ENCODE data around the gene DYRK1A. TPM values are rescaled to one million over a fixed set of nuclear protein-coding genes. Genes with fewer than 3 reads are reported as not detected.

Gene DYRK1A
- polyA plus RNA-seq, 3 donors = 8.6 to 15.1 (median 13.2) TPM

DNA sequence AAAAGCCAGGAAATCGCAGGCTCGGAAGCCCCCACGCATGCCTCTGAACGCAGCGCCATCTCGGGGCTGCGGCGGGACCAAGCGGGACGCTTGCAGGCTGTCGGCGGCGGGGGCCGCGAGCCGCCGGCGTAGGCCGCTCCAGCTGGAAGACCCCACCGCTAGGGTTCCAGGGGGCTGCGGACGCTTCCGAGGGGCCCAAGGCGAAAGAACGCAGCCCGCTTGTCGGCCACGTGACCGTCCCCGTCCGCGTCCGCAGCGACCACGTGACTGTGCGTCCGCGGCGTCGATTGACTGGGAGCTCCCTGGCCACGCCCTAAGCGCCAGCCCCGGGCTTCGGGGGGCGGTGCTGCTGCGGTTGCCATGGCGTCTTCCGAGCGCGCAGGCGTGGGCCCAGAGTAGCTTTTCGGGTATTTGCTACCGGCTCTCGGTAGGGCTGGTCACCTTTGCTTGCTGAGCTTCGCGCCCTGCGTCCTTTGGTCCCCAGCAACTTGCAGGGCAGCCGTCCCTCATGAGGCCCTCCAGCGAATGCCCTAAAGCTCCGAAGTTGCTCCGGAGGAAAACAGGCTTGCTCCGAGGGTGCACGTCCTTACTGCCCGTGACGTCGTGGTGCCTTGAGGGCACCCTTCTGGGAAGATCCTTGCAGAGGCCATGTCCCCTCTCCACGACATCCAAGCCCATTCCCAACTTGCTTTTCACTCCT is 197.2 kb downstream of the DYRK1A start:
- H3K27ac ChIP-seq (ENCODE audit: low read depth, low read length) = peak overlapping the region; percentile 41
- 1% methylated on average over 67 of the region's 67 CpGs for WGBS, 3 donors

DNA sequence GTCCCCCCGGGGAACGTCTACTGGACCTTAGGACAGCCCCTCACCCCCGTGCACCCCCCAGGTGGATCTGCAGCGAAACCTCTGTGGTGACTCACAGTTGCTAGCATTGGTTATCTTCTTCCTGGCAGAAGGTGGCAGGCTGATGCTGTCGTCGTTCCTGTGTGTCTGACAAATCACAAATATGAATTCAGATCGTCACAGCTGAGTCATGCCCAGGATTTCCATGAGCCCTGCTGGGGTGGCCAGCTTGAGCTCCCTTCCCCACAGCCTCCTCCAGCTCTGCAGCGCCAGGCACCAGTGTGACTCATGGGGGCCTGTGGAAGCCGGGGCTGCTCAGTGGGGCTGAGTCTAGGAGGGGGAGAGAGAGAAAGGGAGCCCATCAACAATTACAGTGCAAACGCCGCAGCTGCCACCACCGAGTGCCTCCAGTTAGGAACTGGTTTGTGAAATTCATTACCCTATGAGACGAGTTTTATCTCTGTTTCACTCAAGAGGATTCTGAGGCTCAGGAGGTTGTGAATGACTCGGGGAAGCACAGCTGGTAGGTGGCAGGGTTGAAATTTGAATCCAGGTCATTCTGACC is 197.9 kb downstream of the DYRK1A start:
- H3K27ac ChIP-seq (ENCODE audit: low read depth, low read length) = peak overlapping the region; percentile 41
- 17 to 20% (median 19%) methylated on average over 14 of the region's 14 CpGs for WGBS, 3 donors

DNA sequence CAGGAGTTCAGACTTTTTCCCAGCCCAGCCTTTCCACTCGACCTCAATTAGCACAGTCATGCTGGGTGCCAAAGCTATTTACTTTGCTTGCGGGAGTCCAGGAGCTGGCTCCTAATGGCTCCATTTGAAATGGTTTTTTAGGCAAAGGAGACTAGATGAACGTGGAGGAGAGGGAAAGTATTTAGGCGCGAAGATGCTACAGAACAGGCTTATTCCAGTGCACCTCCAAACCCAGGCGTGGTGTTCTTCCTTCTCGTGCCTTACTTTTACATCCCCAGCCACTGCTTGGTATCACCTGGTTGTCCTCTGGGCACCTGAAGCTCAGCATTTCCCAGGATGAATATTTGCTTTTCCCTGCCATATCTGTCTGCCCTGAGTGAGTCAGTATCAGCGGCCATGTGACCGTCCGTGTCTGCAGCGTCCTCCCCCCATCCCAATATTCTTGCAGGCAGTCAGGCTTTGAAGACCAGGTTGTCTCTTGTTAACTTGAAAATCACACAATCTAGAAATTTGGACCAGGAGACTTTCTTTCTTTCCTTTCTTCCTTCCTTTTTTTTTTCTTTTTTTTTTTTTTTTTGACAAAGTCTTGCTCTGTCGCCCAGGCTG is 198.5 kb downstream of the DYRK1A start:
- 74 to 81% (median 80%) methylated on average over 12 of the region's 12 CpGs for WGBS, 3 donors
- H3K27ac ChIP-seq (ENCODE audit: low read depth, low read length) = no peak overlapping the region

DNA sequence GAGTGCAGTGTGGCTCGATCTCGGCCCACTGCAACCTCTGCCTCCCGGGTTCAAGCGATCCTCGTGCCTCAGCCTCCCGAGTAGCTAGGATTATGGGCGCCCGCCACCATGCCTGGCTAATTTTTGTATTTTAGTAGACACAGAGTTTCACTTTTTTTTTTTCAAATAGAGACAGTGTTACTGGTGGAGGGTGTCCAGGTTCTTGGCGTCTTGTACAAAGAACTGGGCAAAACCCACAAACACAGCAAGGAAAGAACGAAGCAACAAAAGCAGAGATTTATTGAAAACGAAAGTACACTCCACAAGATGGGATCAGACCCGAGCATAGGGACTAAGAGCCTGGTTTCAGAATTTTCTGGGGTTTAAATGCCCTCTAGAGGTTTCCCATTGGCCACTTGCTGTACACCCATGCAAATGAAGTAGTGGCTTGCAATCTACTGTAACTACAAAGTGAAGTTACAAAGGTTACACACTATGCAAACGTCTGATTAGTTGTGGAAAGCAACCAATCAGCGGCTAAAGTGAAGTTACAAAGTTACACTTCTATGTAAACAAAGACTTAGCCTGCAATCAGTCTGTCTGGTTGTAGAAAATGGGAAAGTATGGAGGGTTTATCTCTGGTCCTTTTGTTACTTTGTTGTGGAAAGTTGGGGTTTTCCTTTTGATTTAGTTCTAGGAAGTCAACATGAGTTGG is 199.1 kb downstream of the DYRK1A start:
- 78 to 83% (median 80%) methylated on average over 14 of the region's 14 CpGs for WGBS, 3 donors
- H3K27ac ChIP-seq (ENCODE audit: low read depth, low read length) = no peak overlapping the region

DNA sequence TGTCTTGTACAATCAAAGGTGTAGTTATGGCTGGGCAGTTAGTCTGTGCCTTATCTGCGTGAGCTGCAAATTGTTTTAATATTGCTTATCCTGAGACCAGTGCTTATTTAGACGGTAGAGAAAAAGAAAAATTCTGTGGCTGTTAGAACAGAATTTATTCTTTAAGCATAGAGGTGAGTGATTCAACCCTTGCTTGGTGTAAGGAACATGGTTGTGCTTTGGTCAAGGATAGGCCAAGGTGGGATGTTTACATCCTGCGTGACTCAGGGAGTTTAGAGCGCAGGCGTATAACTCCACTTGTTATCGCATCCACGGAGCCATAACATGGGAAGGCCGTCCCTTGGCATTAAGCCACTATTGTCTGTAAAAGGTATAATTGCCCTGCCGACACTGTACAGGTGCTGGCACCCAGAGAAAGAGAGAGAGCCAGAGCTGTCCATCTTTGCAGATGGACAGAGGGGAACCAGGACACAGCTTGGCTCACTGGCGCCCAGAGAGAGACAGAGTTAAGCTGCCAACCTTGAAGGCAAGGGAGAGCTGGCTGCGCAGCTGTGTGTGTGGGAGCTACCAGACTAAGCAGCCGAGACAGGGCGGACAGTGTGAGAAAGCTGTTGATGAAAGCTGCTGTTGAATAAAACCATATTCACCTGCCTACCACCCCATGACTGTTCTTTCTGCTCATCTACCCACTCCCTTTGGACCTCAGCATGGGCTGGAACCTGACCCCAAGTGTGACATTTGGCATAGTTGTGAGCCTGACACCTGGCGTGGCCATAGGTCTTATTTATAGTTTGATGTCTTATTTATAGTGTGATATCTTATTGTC is 200.4 kb downstream of the DYRK1A start:
- WGBS, 3 donors = 75 to 83% (median 78%) methylated on average over 14 of the region's 14 CpGs

DNA sequence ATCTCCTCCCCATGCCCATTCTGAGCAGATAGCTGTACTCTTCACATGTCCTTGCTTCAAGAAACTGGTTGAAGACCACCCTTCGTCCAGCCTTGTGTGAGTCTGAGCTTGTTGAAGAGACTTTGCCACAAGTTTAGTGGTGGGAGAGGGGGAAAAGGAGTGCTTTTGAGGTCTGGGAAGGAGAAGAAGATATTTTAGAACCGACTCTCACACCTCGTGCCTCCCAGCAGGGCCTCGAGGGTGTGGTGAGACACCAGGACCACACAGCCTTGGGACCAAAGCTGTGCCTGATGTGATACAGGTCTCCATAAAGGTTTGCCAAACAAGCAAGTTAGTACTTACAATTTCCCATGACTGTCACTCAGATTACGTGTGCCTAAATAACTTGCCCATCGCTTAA is 201.8 kb downstream of the DYRK1A start:
- no peak overlapping the region for H3K27ac ChIP-seq (ENCODE audit: low read depth, low read length)
- 70 to 83% (median 82%) methylated on average over 6 of the region's 6 CpGs for WGBS, 3 donors

More for the DNA sequence above, 200.4 kb downstream of the DYRK1A start:
- no peak overlapping the region for H3K27ac ChIP-seq (ENCODE audit: low read depth, low read length)

DNA sequence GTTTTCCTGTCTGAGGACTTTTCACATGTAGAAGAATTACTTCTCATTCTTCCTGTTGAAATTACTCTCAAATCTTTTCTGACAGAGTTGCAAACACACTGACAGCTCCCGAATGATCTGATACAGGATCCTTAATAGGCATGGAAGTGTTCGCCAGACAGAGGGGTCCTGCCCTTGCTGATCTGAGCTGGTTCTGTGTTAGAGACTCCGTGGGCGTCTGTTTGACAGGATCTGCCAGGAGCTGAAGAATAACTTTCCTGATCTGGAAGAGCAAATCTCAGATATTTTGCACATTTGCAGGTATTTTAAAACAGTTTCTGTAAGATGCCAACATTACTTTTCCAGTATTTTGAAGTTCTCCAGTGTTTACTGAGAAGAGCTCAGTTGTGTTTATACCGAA is 202.3 kb downstream of the DYRK1A start:
- WGBS, 3 donors = 64 to 76% (median 72%) methylated on average over 5 of the region's 5 CpGs
- no peak overlapping the region for H3K27ac ChIP-seq (ENCODE audit: low read depth, low read length)

DNA sequence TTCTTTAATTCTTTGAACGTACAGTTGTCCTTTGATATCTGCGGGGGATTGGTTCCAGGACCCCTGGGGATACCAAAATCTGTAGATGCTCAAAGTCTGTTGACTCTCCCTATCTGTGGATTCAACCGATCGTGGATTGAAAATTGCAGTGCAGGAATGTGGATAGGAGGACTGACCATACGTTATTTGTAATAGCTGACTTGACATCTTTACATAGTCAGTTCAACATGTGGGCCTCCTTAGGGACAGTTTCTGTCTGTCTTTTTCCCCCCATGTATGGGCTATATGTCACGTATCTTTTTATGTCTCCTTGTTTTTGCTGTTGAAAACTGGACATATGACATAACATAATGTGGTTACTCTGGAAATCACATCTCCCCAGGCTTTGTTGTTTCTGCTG is 204.9 kb downstream of the DYRK1A start:
- H3K27ac ChIP-seq (ENCODE audit: low read depth, low read length) = no peak overlapping the region
- 67 to 82% (median 69%) methylated on average over 6 of the region's 6 CpGs for WGBS, 3 donors

DNA sequence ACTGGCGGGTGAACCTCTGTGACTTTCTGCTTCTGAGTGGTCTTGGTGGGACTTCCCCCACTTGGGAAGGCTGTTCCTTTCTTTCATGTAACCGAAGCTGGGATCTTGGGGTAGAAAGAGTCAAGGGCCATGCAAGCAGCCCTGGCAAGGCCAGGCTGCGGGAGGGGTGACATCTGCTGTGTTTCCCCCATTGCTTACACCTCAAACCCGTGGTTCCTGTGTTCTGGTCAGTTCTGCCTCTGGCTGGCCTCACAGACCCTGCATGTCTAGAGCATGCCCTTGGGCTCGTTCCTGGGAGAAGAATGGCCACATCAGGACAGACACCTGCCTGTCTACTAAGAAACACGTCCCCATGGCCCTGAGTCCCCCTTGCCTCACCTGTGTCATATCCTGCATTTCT is 207.7 kb downstream of the DYRK1A start:
- H3K27ac ChIP-seq (ENCODE audit: low read depth, low read length) = no peak overlapping the region
- WGBS, 3 donors = 74 to 96% (median 93%) methylated on average over 6 of the region's 6 CpGs

DNA sequence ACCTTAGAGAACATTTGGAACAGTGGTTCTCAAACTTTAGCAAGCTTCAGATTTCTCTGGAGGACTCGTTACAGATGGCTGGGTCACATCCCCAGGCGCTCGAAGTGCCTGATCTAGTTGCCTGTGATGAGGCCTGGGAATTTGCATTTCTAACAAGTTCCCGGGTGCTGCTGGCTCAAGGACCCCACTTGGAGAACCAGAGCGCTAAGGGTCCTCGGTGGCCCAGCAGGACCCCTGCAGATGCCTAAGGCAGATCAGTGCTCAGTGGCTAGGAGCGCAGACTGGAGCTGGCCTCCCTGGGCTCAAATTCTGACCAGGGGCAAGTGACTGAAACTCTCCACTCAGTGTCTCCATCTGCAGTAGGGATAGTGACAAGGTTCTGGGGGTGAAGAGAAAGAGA is 208.2 kb downstream of the DYRK1A start:
- WGBS, 3 donors = 82 to 96% (median 95%) methylated on average over 7 of the region's 7 CpGs
- no peak overlapping the region for H3K27ac ChIP-seq (ENCODE audit: low read depth, low read length)

DNA sequence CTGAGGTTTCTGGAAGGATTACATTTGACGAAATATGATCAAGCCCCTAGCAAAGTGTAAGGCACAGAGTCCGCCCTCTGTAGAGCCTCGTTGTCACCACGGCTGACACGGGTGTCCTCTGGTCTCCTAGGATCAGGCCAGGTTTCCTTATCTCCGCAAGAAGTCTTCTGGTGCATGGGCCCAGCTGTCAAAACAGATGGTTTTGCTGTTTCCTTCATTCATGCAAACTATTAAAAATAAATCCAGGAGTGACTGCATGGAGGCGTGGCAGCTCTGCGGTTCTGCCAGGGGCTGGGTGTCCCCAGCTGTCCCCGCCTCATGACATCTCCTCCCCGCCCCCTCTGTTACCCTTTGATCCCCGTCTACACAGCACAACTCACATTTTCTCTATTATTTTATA is 209.0 kb downstream of the DYRK1A start:
- 89 to 96% (median 92%) methylated on average over 11 of the region's 11 CpGs for WGBS, 3 donors
- H3K27ac ChIP-seq (ENCODE audit: low read depth, low read length) = no peak overlapping the region

Other genes starting within 250 kb of the DYRK1A start
- 10 to 100 TPM; 16.7 to 32.5 (median 23.7) TPM for gene VPS26C, start 99.4 kb upstream of the DYRK1A start, polyA plus RNA-seq

Measured in adipose tissue (tissue), 3 donors.